ENCODE data around the gene FBXO8.

FBXO8 gene

DNA sequence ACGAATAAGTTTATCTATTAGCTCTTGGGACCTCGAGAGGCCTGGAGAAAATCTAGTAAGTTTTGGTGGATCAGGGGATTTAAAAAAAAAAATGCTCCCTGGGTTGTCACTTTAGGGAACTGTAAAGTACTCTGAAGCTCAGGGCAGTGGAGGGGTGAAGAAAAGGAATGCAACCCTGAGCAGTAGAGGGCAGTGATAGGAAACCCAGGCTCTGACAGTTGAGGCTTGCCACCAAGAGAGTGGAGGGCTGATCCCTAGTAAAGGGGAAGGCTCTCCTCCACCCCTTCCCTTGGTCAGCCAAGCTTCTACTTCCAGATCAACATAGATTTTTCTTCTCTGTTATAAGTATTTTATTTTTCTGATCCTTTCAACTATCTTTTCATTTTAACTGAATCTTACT, 73.1 kb downstream of the FBXO8 start:
- Histone ChIP-seq H3K4me1 (ENCODE audit: control insufficient read depth, insufficient read depth, low read length) (no peaks in the 10 kb centered on the region), H3K4me3 (ENCODE audit: low read depth, low read length) (no peak overlapping the region), H3K36me3 (ENCODE audit: control insufficient read depth in 2 of 2, insufficient read depth in 1 of 2, low read length in 2 of 2) (no peaks in the 10 kb centered on the region), H3K9me3 (ENCODE audit: control insufficient read depth, insufficient read depth, low read depth, low read length) (no peaks in the 10 kb centered on the region), H3K27ac (ENCODE audit: extremely low read depth, low read depth, low read length) (no peak overlapping the region)
- ChIA-PET CTCF (interaction anchor here (0.7 kb wide), 1 partner anchor 271 kb away, joined by 3 read pairs; no protein-coding TSS in a partner anchor), POLR2A (no interaction called here)
- TF ChIP-seq, protein P1, sequence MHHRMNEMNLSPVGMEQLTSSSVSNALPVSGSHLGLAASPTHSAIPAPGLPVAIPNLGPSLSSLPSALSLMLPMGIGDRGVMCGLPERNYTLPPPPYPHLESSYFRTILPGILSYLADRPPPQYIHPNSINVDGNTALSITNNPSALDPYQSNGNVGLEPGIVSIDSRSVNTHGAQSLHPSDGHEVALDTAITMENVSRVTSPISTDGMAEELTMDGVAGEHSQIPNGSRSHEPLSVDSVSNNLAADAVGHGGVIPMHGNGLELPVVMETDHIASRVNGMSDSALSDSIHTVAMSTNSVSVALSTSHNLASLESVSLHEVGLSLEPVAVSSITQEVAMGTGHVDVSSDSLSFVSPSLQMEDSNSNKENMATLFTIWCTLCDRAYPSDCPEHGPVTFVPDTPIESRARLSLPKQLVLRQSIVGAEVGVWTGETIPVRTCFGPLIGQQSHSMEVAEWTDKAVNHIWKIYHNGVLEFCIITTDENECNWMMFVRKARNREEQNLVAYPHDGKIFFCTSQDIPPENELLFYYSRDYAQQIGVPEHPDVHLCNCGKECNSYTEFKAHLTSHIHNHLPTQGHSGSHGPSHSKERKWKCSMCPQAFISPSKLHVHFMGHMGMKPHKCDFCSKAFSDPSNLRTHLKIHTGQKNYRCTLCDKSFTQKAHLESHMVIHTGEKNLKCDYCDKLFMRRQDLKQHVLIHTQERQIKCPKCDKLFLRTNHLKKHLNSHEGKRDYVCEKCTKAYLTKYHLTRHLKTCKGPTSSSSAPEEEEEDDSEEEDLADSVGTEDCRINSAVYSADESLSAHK (tag by site-specific recombination; IDR thresholded peaks at IDR 0.05), result no peak
- TF ChIP-seq ZFHX2 (tag by site-specific recombination; conservative IDR thresholded peaks at IDR 0.05) (no peak), ZFP41 (tag by site-specific recombination; IDR thresholded peaks at IDR 0.05; ENCODE audit: borderline replicate concordance) (no peak), ZNF76 (tag by site-specific recombination; IDR thresholded peaks at IDR 0.05; ENCODE audit: borderline replicate concordance, low read depth) (no peak), ZNF558 (tag by site-specific recombination; IDR thresholded peaks at IDR 0.05) (no peak)

DNA sequence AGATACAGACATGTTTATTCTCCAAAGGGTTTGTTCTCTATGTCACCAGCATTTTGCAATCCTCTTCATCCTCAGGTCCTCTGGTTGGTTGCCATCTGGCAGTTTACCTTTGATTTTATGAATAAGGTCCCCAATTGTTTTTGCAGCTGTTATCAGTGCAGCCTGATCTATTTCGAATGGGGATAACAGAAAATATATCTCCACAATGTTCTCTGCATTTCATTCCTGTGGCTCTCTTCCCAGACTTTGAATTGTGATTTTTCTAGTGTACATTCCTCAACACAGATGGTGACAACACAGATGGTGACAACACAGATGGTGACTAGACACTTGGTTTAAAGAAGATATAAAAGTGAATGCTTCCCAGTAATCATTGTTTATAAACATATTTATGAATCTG, 74.1 kb downstream of the FBXO8 start:
- no peak for TF ChIP-seq ZNF473 (tag by site-specific recombination; IDR thresholded peaks at IDR 0.05)
- TF ChIP-seq ZNF16 (tag by site-specific recombination; IDR thresholded peaks at IDR 0.05; ENCODE audit: low read depth), result no peak
- TF ChIP-seq ZNF302 (tag by site-specific recombination; IDR thresholded peaks at IDR 0.05; ENCODE audit: low read depth), result no peak
- Histone ChIP-seq H3K4me1 (ENCODE audit: control insufficient read depth, insufficient read depth, low read length) (no peaks in the 10 kb centered on the region), H3K9me3 (ENCODE audit: control insufficient read depth, insufficient read depth, low read depth, low read length) (no peaks in the 10 kb centered on the region), H3K27ac (ENCODE audit: extremely low read depth, low read depth, low read length) (no peak overlapping the region), H3K36me3 (ENCODE audit: control insufficient read depth in 2 of 2, insufficient read depth in 1 of 2, low read length in 2 of 2) (no peaks in the 10 kb centered on the region), H3K4me3 (ENCODE audit: low read depth, low read length) (no peak overlapping the region)
- ChIA-PET POLR2A (no interaction called here), CTCF (interaction anchor here (0.7 kb wide), 1 partner anchor 427 kb away, joined by 3 read pairs; no protein-coding TSS in a partner anchor)

DNA sequence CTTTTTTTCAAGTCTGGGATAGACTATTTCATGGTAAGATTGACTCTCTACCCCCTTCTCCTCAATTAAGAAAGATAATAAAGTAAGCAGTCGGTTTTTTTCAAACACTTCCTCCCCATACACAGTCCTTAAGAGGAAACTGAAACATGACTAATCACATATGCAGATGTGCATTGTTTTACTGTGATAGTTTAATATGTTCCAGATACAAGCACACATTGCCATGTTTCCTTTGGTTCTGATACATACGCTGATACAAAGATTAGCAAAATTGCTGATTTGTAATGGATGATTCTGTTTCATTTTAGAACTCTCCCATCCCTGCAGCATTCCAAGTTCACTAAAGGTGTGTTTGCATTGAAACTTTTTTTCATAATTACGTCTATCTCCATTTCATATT, 76.1 kb downstream of the FBXO8 start:
- ChIA-PET POLR2A (no interaction called here), CTCF (no interaction called here)
- Histone ChIP-seq H3K36me3 (ENCODE audit: control insufficient read depth in 2 of 2, insufficient read depth in 1 of 2, low read length in 2 of 2) (no peaks in the 10 kb centered on the region), H3K27ac (ENCODE audit: extremely low read depth, low read depth, low read length) (no peak overlapping the region), H3K9me3 (ENCODE audit: control insufficient read depth, insufficient read depth, low read depth, low read length) (no peaks in the 10 kb centered on the region), H3K4me3 (ENCODE audit: low read depth, low read length) (no peak overlapping the region), H3K4me1 (ENCODE audit: control insufficient read depth, insufficient read depth, low read length) (no peaks in the 10 kb centered on the region)
- TF ChIP-seq BCL11B (tag by site-specific recombination; IDR thresholded peaks at IDR 0.05; ENCODE audit: low read depth) (no peak), ZNF114 (tag by site-specific recombination; IDR thresholded peaks at IDR 0.05) (no peak), ZNF621 (tag by site-specific recombination; IDR thresholded peaks at IDR 0.05) (no peak), ZNF837 (tag by site-specific recombination; IDR thresholded peaks at IDR 0.05) (no peak), ZNF302 (tag by site-specific recombination; IDR thresholded peaks at IDR 0.05; ENCODE audit: low read depth) (no peak), ZNF76 (tag by site-specific recombination; IDR thresholded peaks at IDR 0.05; ENCODE audit: borderline replicate concordance, low read depth) (no peak), ZBTB17 (tag by site-specific recombination; IDR thresholded peaks at IDR 0.05) (no peak), ZSCAN30 (tag by site-specific recombination; IDR thresholded peaks at IDR 0.05) (no peak), ZNF223 (tag by site-specific recombination; IDR thresholded peaks at IDR 0.05) (no peak), ZNF501 (tag by site-specific recombination; IDR thresholded peaks at IDR 0.05) (no peak), ZNF555 (tag by site-specific recombination; conservative IDR thresholded peaks at IDR 0.05) (no peak), RBAK (tag by site-specific recombination; IDR thresholded peaks at IDR 0.05) (no peak), ZNF23 (tag by site-specific recombination; IDR thresholded peaks at IDR 0.05; ENCODE audit: borderline replicate concordance) (no peak), EGR2 (tag by site-specific recombination; IDR thresholded peaks at IDR 0.05; ENCODE audit: low read depth) (no peak), ZNF140 (tag by site-specific recombination; IDR thresholded peaks at IDR 0.05) (no peak)
- TF ChIP-seq, protein P2, sequence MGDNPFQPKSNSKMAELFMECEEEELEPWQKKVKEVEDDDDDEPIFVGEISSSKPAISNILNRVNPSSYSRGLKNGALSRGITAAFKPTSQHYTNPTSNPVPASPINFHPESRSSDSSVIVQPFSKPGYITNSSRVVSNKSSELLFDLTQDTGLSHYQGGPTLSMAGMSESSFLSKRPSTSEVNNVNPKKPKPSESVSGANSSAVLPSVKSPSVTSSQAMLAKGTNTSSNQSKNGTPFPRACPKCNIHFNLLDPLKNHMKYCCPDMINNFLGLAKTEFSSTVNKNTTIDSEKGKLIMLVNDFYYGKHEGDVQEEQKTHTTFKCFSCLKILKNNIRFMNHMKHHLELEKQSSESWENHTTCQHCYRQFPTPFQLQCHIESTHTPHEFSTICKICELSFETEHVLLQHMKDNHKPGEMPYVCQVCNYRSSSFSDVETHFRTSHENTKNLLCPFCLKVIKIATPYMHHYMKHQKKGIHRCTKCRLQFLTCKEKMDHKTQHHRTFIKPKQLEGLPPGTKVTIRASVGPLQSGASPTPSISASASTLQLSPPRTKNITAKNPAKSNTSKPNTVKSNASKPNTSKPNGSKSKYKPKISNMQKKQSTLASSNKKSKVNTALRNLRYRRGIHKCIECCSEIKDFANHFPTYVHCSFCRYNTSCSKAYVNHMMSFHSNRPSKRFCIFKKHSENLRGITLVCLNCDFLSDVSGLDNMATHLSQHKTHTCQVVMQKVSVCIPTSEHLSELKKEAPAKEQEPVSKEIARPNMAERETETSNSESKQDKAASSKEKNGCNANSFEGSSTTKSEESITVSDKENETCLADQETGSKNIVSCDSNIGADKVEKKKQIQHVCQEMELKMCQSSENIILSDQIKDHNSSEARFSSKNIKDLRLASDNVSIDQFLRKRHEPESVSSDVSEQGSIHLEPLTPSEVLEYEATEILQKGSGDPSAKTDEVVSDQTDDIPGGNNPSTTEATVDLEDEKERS (tag by site-specific recombination; IDR thresholded peaks at IDR 0.05), result no peak
- TF ChIP-seq, protein P3, sequence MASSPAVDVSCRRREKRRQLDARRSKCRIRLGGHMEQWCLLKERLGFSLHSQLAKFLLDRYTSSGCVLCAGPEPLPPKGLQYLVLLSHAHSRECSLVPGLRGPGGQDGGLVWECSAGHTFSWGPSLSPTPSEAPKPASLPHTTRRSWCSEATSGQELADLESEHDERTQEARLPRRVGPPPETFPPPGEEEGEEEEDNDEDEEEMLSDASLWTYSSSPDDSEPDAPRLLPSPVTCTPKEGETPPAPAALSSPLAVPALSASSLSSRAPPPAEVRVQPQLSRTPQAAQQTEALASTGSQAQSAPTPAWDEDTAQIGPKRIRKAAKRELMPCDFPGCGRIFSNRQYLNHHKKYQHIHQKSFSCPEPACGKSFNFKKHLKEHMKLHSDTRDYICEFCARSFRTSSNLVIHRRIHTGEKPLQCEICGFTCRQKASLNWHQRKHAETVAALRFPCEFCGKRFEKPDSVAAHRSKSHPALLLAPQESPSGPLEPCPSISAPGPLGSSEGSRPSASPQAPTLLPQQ (tag by site-specific recombination; IDR thresholded peaks at IDR 0.05), result no peak
- TF ChIP-seq, protein P4, sequence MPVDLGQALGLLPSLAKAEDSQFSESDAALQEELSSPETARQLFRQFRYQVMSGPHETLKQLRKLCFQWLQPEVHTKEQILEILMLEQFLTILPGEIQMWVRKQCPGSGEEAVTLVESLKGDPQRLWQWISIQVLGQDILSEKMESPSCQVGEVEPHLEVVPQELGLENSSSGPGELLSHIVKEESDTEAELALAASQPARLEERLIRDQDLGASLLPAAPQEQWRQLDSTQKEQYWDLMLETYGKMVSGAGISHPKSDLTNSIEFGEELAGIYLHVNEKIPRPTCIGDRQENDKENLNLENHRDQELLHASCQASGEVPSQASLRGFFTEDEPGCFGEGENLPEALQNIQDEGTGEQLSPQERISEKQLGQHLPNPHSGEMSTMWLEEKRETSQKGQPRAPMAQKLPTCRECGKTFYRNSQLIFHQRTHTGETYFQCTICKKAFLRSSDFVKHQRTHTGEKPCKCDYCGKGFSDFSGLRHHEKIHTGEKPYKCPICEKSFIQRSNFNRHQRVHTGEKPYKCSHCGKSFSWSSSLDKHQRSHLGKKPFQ (tag by site-specific recombination; IDR thresholded peaks at IDR 0.05), result no peak

Data from HEK293 (cell line).